Lower leg skin (tissue), 4 donors: ENCODE results near the gene BLOC1S5. TPM values are rescaled to one million over a fixed set of nuclear protein-coding genes. Genes with fewer than 3 reads are reported as not detected.

ENCODE experiments used
- DNase-seq, 2 donors: peaks; one replicate each; pipeline ENCODE4 v3.0.0-alpha.2; 2019; ENCODE audit warnings: low spot score in 2 of 2
- H3K4me3 ChIP-seq: fragments of 200-600 bp; sonication (generic); 2 replicates; pipeline ENCODE4 v1.5.1; 2017; ENCODE audit warnings: mild to moderate bottlenecking, low read depth; ENCODE audit not compliant: poor library complexity, severe bottlenecking
- CTCF ChIP-seq, 3 donors: fragments of 450-650 bp; IDR thresholded peaks; one replicate each; pipeline ENCODE4 v1.5.1; 2016; ENCODE audit warnings: antibody characterized with exemption in 3 of 3, mild to moderate bottlenecking in 3 of 3, moderate library complexity in 2 of 3
- POLR2A ChIP-seq, 2 donors: fragments of 450-650 bp; IDR thresholded peaks; one replicate each; pipeline ENCODE4 v1.6.1; 2016 to 2017; ENCODE audit warnings: antibody characterized with exemption in 2 of 2, mild to moderate bottlenecking in 1 of 2, moderate library complexity in 1 of 2
- WGBS, 2 donors: methylation state at CpG; one replicate each; pipeline ENCODE4 v1.1.5; 2018; 5-methylcytosine and 5-hydroxymethylcytosine counted together
- intact Hi-C: fragments of 100-400 bp; cut with DNase I; formaldehyde crosslinking; loops from one replicate; pipeline ENCODE4 v1.15.0; 2023; ENCODE audit warnings: low total_unique reads
- total RNA-seq, 4 donors: library from RNA; depleted of rRNA; stranded (reverse); fragments of >200 nt; gene quantifications; one replicate each; pipeline ENCODE4 v1.1.0, GENCODE V29; 2016

BLOC1S5 gene
- total RNA-seq, 4 donors from 2014 or later, result 7.5 to 11.6 (median 10.4) TPM

GRCh38 chr6:8075704-8076103, 11.5 kb upstream of the BLOC1S5 start:
- TF ChIP-seq POLR2A (IDR thresholded peaks at IDR 0.05), result no peak
- no peak for TF ChIP-seq CTCF (IDR thresholded peaks at IDR 0.05)
- intact Hi-C loops, result no loop called here
- DNase-seq, result no peak
- WGBS, 2 donors, result 88 to 91% methylated on average over 3 of the region's 3 CpGs
- no peak overlapping the region for H3K4me3 ChIP-seq

- DNase-seq, result no peak
- no peak overlapping the region for H3K4me3 ChIP-seq
- TF ChIP-seq POLR2A (IDR thresholded peaks at IDR 0.05) (no peak), CTCF (IDR thresholded peaks at IDR 0.05) (no peak)
- intact Hi-C loops, result no loop called here
- WGBS, 2 donors, result 87 to 88% methylated on average over 4 of the region's 4 CpGs
These were observed 11.0 kb upstream of the BLOC1S5 start for GRCh38 chr6:8075185-8075584.

- intact Hi-C loops, result no loop called here
These were observed 10.0 kb upstream of the BLOC1S5 start for GRCh38 chr6:8074213-8074612.

GRCh38 chr6:8073758-8074157, 9.6 kb upstream of the BLOC1S5 start:
- no peak overlapping the region for H3K4me3 ChIP-seq
- intact Hi-C loops, result no loop called here
- TF ChIP-seq POLR2A (IDR thresholded peaks at IDR 0.05) (no peak), CTCF (IDR thresholded peaks at IDR 0.05) (no peak)
- no peak for DNase-seq
- WGBS, 2 donors, result 57 to 74% methylated on average over 3 of the region's 3 CpGs

More at GRCh38 chr6:8074213-8074612, 10.0 kb upstream of the BLOC1S5 start:
- H3K4me3 ChIP-seq, result no peak overlapping the region
- no peak for DNase-seq
- TF ChIP-seq CTCF (IDR thresholded peaks at IDR 0.05), result no peak
- TF ChIP-seq POLR2A (IDR thresholded peaks at IDR 0.05), result no peak
- WGBS, 2 donors, result 55 to 64% methylated on average over 4 of the region's 4 CpGs

GRCh38 chr6:8070718-8071117, 6.5 kb upstream of the BLOC1S5 start:
- intact Hi-C loops, result no loop called here
- TF ChIP-seq CTCF (IDR thresholded peaks at IDR 0.05), result no peak
- TF ChIP-seq POLR2A (IDR thresholded peaks at IDR 0.05), result no peak
- WGBS, 2 donors, result 89 to 92% methylated on average over 8 of the region's 8 CpGs
- no peak for DNase-seq
- no peak overlapping the region for H3K4me3 ChIP-seq

GRCh38 chr6:8069631-8070284, 5.6 kb upstream of the BLOC1S5 start:
- H3K4me3 ChIP-seq, result no peak overlapping the region
- no peak for DNase-seq
- WGBS, 2 donors, result 61 to 62% methylated on average over 3 of the region's 3 CpGs
- intact Hi-C loops, result no loop called here
- TF ChIP-seq POLR2A (IDR thresholded peaks at IDR 0.05), result no peak
- no peak for TF ChIP-seq CTCF (IDR thresholded peaks at IDR 0.05)
